NCI-H82 (cell line): Measurements from ENCODE around the gene NCK2.
"Not testable (repeated sequence)": the region's sequence is repeated elsewhere in the genome, so short reads cannot be mapped to it uniquely, and the experiment has no call there.

Experiments used
- DNase-seq: peaks from one replicate; lab custom pipeline; 2025; lab: John Stamatoyannopoulos, UW

Gene NCK2

DNA sequence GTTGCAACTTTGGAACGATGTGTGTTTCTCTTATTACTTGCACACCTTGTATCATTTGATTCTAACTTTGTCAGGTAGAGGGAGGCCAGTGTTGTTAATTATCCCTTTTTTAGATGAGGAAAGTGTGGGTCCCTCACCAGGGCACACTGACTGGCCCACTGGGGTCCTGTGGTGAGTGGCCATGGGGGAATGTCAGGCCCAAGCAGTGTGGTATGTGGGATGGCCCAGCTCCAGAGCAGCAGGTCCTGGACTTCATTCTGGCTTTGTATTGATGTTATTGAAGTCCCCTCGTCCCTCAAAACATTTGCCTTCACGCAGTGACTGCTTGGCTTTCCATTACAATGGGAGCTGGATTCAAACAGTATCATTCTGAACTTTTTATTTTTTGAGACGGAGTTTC lies 11.7 kb downstream of the NCK2 start:
- DNase-seq, result no peak

DNA sequence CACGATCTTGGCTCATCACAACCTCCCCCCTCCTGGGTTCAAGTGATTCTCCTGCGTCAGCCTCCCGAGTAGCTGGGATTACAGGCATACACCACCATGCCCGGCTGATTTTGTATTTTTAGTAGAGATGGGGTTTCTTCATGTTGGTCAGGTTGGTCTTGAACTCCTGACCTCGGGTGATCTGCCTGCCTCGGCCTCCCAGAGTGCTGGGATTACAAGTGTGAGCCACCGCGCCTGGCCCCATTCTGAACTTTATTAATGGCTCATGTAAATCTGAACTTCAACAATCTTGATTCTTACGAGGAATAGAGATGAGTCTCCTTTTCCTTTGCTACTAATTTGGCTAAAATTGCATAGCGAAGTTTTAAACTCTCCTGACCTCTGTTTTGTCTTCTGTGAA lies 12.2 kb downstream of the NCK2 start:
- not testable (repeated sequence) for DNase-seq

DNA sequence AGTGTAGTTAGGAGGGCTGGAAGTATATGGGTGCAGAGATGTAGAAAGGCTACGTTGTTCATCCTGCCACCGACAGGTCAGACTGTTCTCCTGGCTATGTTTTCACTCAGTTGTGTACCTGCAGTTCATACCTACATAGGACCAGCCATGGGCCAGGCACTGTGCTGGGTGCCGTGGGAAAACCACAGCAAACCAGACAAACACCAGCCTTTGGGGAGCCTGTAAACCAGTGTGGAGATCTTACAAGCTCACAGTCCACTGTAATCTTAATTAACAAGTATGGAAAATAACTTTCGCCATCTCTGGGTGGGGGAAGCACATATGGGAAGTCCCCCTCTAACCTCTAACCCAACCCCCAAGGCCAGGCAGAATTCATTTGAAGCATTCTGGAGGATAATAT lies 12.7 kb downstream of the NCK2 start:
- no peak for DNase-seq

DNA sequence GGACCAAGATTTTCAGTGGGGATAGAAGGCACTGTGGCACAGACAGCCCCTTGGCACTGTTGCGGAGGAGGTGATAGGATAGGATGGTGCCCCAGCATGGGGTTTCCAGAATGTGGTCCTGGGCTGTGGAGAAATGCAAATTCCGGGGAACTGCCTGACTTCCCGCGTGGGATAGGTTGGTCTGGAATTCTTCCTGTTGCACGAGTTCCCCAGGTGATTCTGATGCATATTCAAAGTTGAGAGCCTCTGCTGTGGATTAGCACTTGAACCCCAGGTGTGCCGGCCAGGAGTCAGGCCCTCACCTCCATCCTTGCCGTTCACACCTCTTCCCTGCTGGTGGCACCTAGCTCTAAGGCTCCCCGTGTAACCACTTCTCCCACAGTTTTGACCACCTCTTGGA lies 15.5 kb downstream of the NCK2 start:
- DNase-seq, result no peak

DNA sequence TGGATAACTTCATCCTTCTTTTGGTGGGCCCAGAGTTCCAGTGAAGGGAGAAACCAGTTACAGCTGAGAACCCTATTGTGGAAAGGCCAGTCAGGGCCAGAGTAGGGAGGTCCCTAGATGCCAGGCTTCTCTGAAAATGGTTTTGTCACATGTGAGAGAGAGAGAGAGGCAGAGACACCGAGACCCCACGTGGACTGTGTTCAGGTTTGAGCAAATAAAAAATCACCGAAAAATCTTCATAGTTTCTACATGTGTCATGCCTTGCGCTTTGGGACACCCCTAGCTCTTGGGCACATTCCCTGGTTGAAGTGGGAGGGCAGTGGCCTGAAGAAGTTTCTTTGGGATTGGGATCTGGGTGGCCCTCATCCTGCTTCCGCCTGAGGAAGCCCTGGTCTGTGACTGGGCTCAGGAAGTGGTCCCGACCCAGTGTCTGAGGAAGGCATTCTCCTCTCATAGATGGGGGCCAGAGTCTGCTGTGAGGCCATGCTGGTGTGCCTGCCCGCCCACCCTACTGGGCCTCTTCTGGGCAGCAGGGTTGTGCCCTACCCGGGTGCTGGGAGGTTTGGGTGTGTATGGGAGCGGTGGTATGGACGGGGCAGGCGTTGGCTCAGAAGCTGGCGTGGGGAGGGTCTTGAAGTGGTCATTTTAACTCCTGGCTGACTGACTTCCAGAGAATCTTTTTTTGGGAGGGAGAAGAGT lies 16.1 kb downstream of the NCK2 start:
- DNase-seq, result no peak

DNA sequence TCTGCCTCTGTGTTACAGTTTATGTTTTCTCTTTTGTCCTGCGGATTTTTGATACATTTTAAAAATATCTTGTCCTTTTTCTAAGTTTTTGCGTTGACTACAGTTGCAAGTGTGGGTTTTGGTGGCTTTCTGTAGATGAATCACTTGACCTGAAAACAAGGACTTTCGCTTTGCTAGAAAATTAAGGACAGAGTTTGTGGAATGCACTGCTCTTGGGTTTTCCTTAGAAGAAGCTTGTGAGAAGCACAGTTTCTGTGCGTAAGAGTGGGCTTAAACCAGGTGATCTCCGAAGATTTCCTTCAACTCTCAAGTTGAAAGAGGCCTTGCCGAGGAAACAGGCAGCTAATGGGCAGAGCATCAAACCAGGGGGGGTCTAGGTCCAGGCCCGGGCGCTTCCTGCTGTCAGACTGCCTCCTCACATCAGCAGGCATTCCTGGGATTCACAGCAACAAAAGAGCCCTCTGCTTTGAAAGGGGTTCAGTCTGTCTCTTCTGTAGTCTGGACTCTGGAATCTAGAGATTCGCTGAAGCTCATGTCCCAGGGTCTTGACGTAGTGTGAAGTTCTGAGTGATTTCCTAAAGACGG lies 17.3 kb downstream of the NCK2 start:
- no peak for DNase-seq

DNA sequence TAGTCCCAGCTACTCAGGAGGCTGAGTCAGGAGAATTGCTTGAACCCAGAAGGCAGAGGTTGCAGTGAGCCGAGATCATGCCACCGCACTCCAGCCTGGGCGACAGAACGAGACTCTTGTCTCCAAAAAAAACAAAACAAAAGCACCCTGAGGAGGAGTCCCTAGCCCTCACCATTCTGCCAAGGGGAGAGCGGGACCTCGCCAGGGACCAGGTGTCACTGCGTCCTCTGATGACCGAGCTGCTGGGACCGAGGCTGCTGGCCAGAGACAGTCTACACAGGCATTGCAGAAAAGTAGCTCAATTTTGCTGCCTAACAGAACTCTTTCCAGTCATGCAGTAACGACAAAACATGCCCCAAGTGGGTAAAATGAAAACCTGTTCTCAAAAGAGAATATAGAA lies 18.4 kb downstream of the NCK2 start:
- no peak for DNase-seq

DNA sequence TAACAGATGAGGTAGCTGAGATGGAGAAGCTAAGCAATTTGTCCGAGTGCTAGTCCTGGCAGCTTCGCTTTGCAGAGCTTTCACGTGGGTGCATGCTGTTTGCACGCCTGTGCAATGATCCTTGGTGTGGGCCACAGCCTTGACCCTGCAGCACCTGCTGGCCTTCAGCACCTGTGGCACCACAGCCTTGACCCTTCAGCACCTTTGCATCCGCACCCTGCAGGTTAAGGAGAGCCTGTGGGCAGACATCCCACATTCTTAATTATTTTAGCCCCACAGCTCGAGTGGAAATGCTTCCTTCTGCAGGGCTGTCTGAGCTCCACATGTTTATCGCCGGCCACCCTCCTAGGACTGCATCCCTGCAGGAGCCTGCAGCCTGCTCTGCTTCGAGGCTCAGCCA lies 19.3 kb downstream of the NCK2 start:
- no peak for DNase-seq

DNA sequence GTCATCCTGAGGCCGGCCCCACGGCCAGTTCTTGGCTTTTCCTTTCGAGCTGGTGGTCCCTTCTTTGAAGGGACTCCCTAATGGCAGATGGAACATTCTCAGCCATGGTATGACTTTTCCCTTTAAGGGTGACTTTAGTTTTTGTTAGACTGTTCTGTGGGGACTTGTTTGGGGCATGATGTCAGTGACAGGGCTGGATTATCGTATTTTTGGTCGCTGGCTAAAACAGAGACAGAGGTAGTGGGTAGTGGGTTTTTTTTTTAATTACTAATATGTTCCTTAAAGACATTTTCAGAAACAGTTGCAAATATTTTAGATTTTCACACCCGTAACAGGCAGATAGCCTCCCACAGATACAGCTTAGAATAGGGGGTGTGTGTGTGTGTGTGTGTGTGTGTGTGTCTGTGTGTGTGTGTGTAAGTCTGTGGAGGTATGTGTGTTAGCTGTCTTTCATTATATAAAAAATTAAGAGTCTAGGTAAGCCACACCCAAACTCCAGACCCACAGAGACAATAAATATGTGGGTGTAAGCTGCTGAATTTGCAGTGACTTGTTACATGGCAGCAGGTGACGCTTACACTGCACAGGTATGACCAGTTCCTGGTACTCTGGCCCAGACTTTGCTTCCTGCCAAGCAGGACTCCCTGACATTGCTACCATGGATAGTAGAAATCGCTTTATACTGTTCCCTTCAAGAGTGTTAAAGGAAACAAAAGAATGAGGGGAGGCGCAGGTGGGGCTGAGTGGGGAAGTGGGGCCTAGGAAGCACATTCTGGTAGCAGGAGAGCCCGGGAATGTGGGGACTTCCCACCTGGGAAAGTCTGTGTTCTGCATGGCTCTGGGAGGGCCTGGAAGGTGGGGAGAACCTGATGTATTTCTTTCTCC lies 20.9 kb downstream of the NCK2 start:
- no peak for DNase-seq

DNA sequence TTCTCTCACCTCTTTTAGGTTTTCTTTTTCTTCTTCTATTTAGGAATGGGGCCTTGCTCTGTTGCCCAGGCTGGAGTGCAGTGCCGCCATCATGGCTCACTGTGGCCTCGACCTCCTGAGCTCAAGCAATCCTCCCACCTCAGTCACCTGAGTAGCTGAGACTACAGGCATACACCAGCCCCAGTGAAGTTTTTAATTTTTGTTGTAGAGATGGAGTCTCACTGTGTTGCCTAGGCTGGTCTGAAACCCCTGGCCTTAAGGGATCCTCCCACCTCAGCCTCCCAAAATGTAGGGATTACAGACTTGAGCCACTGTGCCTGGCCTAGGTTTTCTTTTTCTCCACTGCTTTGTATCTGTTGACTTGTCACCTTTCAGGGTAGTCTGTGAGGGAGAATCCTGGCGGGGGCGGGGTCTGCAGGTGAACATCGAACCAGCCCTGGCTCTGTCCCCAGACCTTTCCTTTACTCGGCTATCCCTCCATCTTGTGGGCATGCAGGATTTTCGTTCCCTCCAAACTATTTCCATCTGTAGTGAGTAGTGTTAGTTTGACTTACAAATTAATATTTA lies 21.7 kb downstream of the NCK2 start:
- no peak for DNase-seq

DNA sequence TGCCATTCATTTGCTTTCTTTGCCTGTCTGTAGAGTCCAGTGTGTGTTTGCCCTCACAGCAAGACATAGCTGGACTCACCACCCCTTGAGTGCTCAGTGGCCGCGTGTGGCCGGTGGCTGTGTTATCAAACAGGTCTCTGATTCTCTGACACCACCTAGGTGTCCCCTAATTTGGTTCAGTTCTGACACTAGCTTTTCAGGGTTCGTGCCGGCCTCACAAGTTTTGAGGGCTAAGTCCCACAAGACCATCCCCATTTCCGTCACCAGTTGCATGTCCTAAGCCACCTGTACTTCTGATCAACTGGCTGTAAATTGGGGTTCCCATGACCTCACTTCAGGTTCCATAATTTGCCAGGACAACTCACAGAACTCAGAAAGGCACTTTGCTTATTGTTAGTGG lies 23.5 kb downstream of the NCK2 start:
- no peak for DNase-seq

DNA sequence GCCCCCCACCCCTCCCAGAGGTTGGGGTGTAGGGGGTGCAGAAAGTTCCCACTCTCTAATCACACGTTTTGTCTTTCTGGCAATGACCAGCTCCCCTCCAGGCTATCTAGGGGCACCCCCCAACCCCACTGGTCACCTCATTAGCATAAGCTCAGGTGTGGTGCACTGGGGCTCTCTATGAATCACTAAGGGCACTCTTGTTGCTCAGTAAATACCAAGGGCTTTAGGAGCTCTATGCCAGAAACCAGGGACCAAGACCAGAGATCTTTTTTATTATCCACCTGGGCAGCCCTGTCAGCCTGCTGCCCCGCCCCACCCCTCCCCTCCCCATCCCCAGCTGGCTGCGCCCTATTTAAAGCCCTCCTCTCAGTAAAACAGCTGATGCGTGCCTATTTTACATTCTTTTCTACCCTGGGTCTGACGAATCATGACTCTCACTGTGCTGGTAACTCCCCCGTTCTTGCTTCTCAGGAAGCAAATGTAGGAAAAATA lies 24.3 kb downstream of the NCK2 start:
- no peak for DNase-seq

DNA sequence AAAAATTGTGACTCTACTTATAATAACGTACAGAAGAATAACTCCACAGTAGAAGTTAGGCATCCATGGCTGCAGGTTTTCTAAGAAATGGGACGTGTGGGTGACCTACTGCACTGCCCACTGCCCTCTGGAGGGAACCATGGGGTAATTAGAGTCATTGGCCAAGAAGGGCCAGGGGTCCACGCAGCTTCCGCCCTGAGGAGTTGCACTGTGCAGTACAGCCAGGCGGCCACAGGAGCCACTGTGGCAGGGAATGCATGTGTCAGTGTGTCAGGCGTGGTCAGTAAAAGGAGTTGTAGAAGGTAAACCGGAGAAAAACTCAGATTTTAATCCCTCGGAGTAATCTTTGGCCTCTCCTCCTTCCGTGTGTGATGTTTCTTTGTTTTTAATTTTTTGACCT lies 24.8 kb downstream of the NCK2 start:
- peak; percentile 6 for DNase-seq

DNA sequence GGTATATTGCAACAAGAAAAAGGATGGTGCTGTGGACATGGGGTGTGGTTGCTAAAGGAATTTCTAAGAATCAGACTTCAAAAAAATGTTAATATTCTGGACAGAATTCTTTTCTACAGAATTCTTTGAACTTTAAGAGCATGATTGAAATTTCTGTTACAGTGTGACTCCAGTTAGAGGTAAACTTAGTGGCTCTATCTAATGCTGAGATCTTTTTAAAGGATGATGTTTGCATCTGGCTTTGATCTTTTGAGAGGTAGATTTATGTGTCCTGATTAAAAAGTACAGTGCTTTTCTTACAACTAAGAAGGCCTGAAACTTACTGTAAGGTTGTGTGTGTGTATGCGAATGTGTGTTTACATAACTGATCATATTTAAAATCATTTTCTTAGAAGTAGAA lies 25.4 kb downstream of the NCK2 start:
- no peak for DNase-seq

DNA sequence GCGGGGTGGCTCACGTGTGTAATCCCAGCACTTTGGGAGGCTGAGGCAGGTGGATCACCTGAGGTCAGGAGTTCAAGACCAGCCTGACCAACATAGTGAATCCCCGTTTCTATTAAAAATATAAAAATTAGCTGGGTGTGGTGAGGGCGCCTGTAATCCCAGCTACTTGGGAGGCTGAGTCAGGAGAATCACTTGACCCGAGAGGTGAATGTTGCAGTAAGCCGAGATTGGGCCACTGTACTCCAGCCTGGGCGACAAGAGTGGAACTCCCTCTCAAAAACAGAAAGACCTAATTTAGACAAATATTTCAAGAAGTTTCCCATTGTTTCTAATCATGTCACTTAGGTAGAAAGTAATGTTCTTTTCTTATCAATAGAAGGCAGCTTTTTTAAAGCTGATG lies 26.6 kb downstream of the NCK2 start:
- not testable (repeated sequence) for DNase-seq

DNA sequence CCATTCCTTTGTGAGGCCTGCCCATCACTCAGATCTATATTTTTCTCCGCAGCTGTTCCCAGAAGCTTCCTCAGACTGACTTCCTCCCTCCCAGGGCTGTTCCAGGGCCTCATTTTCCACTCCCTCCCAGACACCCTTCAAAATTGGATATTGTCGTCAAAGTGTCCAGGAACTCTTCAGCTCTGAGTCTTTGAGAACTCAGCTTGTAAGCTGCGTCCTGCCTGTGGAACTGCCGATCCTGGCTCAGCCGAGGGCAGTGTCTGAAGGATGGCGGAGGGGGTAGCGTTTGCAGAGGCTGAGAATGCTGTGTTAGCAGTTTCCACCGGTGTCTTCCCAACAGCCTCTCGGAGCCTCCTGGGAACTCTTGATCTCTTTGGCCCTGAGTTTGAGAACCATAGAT lies 27.1 kb downstream of the NCK2 start:
- no peak for DNase-seq

DNA sequence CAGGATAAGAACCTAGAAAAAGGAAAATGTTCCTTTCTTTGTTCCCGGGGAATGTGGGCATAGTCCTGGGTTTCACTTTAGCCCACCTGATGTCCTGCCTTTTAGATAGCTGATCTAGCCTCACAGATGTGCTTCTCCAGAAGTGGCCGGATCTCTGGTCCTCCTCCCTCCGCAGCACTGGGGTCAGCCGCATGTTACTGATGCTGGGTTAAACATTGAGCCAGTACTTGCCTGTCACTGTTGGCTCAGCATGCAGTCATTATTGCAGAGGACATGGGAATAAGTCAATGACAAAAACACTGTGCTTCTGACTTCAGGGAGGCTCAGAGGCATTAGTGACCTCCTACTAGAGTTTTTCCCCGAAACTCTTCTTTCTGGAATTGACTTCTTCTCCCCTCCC lies 27.6 kb downstream of the NCK2 start:
- DNase-seq, result no peak

DNA sequence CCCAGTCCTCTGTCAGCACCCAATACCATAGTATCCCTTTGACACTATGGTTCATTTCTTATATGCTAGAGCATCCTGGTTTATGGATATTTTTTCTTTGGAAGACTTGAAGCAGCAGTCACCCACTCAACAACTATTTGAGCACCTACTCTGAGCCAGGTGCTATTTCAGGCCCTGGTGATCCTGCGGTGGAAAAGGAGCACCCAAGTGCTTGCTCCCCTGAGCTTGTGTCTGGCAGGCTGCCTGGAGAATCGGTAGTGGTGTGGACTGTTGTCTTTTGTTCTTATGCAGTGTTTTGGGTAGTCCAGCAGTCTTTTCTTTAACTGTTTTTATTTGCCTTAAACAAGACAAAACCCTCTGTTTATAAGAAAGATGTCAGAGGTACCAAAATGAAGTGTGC lies 28.9 kb downstream of the NCK2 start:
- no peak for DNase-seq

DNA sequence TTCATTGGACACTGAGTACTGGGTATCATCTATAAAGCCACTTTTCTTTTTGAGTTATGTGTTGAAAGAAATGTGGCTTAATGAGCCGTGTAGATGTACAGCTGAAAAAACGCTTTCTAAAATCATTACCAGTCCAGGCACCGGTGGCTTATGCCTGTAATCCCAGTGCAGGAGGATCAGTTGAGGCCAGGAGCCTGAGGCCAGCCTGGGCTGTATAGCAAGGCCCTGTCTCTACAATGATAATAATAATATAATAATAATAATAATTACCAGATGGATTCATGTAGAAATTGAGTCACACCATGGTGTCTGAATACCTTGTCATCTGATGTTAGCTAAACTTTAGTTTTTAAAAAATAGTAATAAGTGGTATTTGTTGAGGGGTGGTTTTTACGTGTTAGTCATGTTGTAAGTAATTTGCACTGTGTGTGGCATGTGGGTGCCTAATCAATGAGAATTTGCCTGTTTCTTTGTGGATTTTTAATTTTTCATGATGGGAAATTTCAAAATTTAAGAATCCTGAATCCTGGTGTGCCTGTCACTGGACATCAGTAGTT lies 30.1 kb downstream of the NCK2 start:
- DNase-seq, result no peak

DNA sequence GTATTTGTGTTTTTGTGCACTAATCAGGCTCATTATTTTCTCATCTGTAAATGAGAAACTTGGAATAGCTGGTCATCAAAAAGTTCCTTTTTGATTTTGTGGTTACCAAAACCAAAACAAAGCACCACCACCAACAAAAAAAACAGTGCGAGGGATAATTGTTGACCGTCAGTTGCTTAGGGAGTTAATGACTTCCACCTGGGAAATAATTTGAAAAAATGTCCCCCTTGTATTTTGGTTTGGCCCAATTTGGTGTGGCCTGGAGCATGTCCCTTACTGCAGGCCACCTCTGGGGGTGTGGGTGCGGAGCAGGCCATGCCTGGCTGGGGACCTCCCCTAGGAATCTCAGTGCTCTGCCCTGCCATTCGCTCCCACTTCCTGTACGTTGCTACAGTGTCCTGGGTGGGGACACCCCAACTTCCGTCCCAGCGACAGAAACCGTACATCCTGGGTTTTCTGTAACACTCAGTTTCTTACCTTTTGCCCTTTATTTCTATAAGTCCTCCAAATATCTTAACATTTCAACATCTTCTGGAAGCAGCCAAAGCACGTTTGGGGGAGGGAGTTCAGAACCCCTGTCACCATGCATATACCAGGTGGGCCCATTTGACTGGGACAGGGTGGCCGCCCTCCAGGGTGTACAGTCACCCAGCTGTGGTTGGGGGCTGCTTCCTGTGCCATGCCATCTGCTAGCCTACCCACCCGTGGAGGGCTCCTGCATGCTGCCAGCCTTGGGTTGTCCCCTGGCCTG lies 31.3 kb downstream of the NCK2 start:
- DNase-seq, result no peak

DNA sequence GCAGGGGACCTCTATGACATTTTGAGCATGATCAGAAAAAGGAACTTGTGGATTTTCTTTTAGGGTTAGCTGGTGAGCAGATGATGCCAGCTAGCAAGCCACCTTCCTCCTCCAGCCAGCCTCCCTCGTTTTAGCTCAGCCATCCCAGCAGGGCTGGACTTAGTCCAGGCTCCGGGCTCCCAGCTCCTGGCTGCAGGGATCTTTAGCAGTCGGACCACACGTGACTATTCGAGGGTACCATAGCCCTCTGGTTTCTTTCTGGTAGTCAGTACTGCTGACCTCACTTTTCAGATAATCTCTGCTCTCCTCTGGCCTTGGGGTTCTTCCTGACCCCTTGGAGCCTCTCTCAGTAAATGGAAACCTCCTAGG lies 31.8 kb downstream of the NCK2 start:
- no peak for DNase-seq

DNA sequence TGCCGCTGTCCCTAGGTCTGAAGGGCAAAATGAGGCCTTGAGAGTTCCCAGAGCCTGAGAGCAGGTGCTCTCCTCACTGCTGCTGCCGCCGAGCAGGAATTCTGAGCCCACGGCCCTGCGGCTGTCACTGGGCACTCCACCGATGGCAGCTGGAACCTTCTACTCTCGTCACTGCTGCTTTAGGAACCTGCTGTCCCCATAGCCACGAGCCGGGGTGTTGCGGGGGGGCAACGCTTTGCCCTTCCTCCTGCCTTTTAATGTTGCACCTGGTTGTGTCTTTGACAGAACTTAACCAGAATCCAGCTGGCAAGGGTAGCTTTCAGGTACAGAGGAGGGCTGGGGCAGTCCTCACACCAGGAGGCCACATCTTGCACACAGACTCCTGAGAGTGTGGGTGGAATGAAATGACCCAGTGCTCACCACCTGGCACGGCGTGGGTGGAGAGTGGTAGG lies 32.3 kb downstream of the NCK2 start:
- no peak for DNase-seq
